ENCODE measurements around the gene LEF1.

The LEF1 gene

GRCh38 chr4:108010167-108010566 is 158.6 kb downstream of the LEF1 start:
- TF ChIP-seq, protein P1, sequence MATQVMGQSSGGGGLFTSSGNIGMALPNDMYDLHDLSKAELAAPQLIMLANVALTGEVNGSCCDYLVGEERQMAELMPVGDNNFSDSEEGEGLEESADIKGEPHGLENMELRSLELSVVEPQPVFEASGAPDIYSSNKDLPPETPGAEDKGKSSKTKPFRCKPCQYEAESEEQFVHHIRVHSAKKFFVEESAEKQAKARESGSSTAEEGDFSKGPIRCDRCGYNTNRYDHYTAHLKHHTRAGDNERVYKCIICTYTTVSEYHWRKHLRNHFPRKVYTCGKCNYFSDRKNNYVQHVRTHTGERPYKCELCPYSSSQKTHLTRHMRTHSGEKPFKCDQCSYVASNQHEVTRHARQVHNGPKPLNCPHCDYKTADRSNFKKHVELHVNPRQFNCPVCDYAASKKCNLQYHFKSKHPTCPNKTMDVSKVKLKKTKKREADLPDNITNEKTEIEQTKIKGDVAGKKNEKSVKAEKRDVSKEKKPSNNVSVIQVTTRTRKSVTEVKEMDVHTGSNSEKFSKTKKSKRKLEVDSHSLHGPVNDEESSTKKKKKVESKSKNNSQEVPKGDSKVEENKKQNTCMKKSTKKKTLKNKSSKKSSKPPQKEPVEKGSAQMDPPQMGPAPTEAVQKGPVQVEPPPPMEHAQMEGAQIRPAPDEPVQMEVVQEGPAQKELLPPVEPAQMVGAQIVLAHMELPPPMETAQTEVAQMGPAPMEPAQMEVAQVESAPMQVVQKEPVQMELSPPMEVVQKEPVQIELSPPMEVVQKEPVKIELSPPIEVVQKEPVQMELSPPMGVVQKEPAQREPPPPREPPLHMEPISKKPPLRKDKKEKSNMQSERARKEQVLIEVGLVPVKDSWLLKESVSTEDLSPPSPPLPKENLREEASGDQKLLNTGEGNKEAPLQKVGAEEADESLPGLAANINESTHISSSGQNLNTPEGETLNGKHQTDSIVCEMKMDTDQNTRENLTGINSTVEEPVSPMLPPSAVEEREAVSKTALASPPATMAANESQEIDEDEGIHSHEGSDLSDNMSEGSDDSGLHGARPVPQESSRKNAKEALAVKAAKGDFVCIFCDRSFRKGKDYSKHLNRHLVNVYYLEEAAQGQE (IDR thresholded peaks at IDR 0.05; ENCODE audit: insufficient read depth in 1 of 2, low read depth in 2 of 2, low read length in 2 of 2), result no peak
- TF ChIP-seq TAF1 (IDR thresholded peaks at IDR 0.05; ENCODE audit: borderline replicate concordance, insufficient read depth, low read length) (no peak), POLR2AphosphoS5 (IDR thresholded peaks at IDR 0.05; ENCODE audit: low read depth, low read length) (no peak), FOXP2 (optimal IDR thresholded peaks at IDR 0.05; ENCODE audit: borderline replicate concordance, extremely low read depth, extremely low read length, insufficient read depth) (no peak), SIN3A (IDR thresholded peaks at IDR 0.05; ENCODE audit: borderline replicate concordance, insufficient read depth, low read length) (no peak)

- TF ChIP-seq SIN3A (IDR thresholded peaks at IDR 0.05; ENCODE audit: borderline replicate concordance, insufficient read depth, low read length), result no peak
- TF ChIP-seq FOXP2 (optimal IDR thresholded peaks at IDR 0.05; ENCODE audit: borderline replicate concordance, extremely low read depth, extremely low read length, insufficient read depth), result no peak
- TF ChIP-seq, protein P1 (IDR thresholded peaks at IDR 0.05; ENCODE audit: insufficient read depth in 1 of 2, low read depth in 2 of 2, low read length in 2 of 2), result no peak
- TF ChIP-seq POLR2AphosphoS5 (IDR thresholded peaks at IDR 0.05; ENCODE audit: low read depth, low read length), result no peak
- TF ChIP-seq TAF1 (IDR thresholded peaks at IDR 0.05; ENCODE audit: borderline replicate concordance, insufficient read depth, low read length), result no peak
Observed at GRCh38 chr4:108008721-108009120, 160.0 kb downstream of the LEF1 start.

GRCh38 chr4:108007984-108008383 is 160.7 kb downstream of the LEF1 start:
- TF ChIP-seq SIN3A (IDR thresholded peaks at IDR 0.05; ENCODE audit: borderline replicate concordance, insufficient read depth, low read length), result no peak
- no peak for TF ChIP-seq POLR2AphosphoS5 (IDR thresholded peaks at IDR 0.05; ENCODE audit: low read depth, low read length)
- no peak for TF ChIP-seq TAF1 (IDR thresholded peaks at IDR 0.05; ENCODE audit: borderline replicate concordance, insufficient read depth, low read length)
- no peak for TF ChIP-seq FOXP2 (optimal IDR thresholded peaks at IDR 0.05; ENCODE audit: borderline replicate concordance, extremely low read depth, extremely low read length, insufficient read depth)

DNA sequence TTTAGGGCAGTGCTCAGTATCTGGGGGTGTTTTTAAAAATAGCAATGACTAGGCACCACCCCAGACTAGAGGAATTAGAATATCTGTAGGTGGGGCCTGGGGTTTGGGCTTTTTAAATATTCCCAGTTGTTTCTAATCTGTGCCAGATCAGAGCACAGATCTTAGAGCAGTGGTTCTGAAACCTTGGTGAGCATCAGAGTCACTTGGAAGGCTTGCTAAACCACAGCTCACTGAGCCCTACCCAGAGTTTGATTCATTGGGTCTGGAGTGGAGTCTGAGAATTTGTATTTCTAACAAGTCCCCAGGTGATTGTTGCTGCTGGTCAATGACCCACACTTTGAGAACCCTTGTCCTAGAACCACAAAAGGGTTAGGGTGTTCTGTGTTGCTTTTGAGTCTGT is 162.4 kb downstream of the LEF1 start:
- TF ChIP-seq, protein P1 (IDR thresholded peaks at IDR 0.05; ENCODE audit: insufficient read depth in 1 of 2, low read depth in 2 of 2, low read length in 2 of 2), result no peak
- TF ChIP-seq TAF1 (IDR thresholded peaks at IDR 0.05; ENCODE audit: borderline replicate concordance, insufficient read depth, low read length) (no peak), POLR2AphosphoS5 (IDR thresholded peaks at IDR 0.05; ENCODE audit: low read depth, low read length) (no peak), SIN3A (IDR thresholded peaks at IDR 0.05; ENCODE audit: borderline replicate concordance, insufficient read depth, low read length) (no peak), FOXP2 (optimal IDR thresholded peaks at IDR 0.05; ENCODE audit: borderline replicate concordance, extremely low read depth, extremely low read length, insufficient read depth) (no peak)

DNA sequence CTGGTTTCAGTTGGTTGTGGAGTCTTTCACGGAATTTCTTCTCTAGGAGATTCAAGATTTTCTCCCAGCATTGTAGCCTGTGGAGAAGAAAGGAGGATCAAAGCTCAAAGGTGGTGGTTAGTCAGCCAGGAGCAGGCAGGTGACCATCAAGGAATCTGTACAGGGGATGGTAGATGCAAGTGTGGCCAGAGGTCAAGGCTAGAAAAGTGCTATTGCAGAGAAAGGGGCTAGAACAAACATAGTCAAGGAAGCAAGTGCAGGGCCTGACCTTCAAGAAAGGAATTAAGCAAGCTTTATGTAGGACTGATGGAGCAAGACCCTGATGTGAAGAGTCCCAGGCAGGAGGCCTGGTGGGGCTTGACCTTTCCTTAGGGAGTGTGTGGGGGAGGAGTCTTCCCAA is 162.9 kb downstream of the LEF1 start:
- TF ChIP-seq TAF1 (IDR thresholded peaks at IDR 0.05; ENCODE audit: borderline replicate concordance, insufficient read depth, low read length), result no peak
- TF ChIP-seq FOXP2 (optimal IDR thresholded peaks at IDR 0.05; ENCODE audit: borderline replicate concordance, extremely low read depth, extremely low read length, insufficient read depth), result no peak
- TF ChIP-seq SIN3A (IDR thresholded peaks at IDR 0.05; ENCODE audit: borderline replicate concordance, insufficient read depth, low read length), result no peak
- TF ChIP-seq, protein P1 (IDR thresholded peaks at IDR 0.05; ENCODE audit: insufficient read depth in 1 of 2, low read depth in 2 of 2, low read length in 2 of 2), result no peak
- no peak for TF ChIP-seq POLR2AphosphoS5 (IDR thresholded peaks at IDR 0.05; ENCODE audit: low read depth, low read length)

Data from PFSK-1 (cell line).